HG03571 (cell line): ENCODE data around the gene BCLAF1.

Source experiments
- ATAC-seq: cut with Tn5 transposase; IDR thresholded peaks from one replicate; pipeline ENCODE4 v1.9.1; 2021; ENCODE audit not compliant: unreplicated experiment

Gene BCLAF1

GRCh38 chr6:136208783-136209182, 80.9 kb downstream of the BCLAF1 start:
- ATAC-seq: no peak
